Skeletal muscle satellite cell (primary cell): ENCODE measurements around the gene PPP1R7. TPM values are rescaled to one million over a fixed set of nuclear protein-coding genes. Genes with fewer than 3 reads are reported as not detected.

ENCODE experiments used
- H3K27me3 ChIP-seq: 2 replicates; pipeline ENCODE4 v1.7.0; 2013; ENCODE audit warnings: low read length; ENCODE audit not compliant: control insufficient read depth, insufficient read depth
- H3K36me3 ChIP-seq: 2 replicates; pipeline ENCODE4 v1.7.0; 2013; ENCODE audit warnings: mild to moderate bottlenecking, control low read depth, low read length; ENCODE audit not compliant: insufficient read depth
- H3K4me1 ChIP-seq: 2 replicates; pipeline ENCODE4 v1.7.0; 2013; ENCODE audit warnings: low read length; ENCODE audit not compliant: control insufficient read depth, insufficient read depth
- H3K4me2 ChIP-seq: 2 replicates; pipeline ENCODE4 v1.7.0; 2013; ENCODE audit warnings: mild to moderate bottlenecking, low read length
- H3K4me3 ChIP-seq: 2 replicates; pipeline ENCODE4 v1.7.0; 2013; ENCODE audit warnings: low read length
- H3K9ac ChIP-seq: 2 replicates; pipeline ENCODE4 v1.7.0; 2013; ENCODE audit warnings: mild to moderate bottlenecking, low read depth, low read length, moderate library complexity
- H3K9me3 ChIP-seq: replicated peaks from 2 replicates; pipeline ENCODE4 v1.7.0; 2013; ENCODE audit warnings: mild to moderate bottlenecking, control low read depth, low read length
- small RNA-seq: library from RNA; depleted of rRNA; stranded (forward); fragments of <200 nt; gene quantifications from one replicate; pipeline ENCODE3, GENCODE V24; 2012

Gene PPP1R7

DNA sequence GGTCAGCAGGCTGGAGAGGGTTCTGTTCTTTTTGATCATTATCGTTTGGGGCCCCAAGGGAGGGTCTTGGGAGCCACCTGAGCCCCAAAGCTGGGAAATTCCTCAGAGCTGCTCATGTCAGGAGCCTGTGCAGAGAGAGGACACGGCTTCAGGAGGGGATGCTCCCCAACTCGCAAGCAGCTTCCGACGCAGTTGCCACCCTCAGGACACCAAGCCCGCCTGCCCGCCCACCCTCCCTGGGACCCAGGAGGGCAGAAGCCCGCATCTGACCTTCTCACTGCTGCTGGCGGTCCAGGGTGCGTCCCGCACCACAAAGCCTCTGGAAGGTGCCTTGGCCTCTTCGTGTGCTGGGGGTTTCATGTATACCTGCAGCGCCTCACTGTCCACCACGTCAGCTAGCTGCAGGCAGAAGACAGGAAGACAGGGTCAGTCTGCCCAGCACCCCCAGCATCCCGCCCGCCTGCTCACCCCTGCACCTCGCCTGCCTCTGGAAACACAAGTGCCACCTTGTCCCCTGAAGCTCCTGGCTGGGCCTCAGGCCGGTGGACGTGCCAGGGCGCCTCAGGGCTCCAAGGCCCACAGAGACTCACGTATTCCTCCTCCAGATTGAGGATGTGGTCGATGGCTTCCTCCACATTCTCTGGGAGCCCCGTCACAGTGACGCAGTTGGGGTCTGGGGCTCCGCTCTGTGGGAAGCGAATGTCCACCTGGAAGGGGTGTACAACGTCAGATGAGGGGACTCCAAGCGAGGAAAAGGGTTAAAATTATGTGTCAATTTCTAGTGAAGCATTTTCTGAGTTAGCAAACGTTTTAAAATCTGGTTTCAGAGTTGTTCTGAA, 79.5 kb downstream of the PPP1R7 start:
- no peaks in the 10 kb centered on the region for H3K27me3 ChIP-seq
- peaks cover 90% of the 10 kb centered on the region for H3K36me3 ChIP-seq
- H3K4me3 ChIP-seq = no peak overlapping the region
- H3K9me3 ChIP-seq = no peaks in the 10 kb centered on the region
- peaks cover 2% of the 10 kb centered on the region for H3K4me1 ChIP-seq
- H3K9ac ChIP-seq = no peak overlapping the region
- no peak overlapping the region for H3K4me2 ChIP-seq

DNA sequence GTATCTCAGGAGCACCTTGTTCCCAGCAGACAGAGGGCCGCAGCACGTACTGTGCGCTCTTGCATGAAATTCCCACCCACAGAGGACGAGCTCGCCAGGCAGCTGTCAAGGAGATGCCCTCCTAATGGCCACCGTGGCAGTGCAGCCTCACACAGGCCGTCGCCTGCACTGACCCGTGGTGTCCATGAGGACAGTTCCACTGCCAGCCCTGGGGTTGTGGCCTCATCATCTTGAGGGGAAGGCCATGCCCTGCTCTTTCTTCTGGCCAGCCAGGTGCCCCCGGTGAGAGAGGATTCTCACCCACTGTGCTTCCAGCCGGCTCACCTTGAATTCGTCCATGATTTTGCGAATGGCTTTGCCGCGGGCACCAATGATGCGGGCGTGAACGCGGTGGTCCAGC, 80.2 kb downstream of the PPP1R7 start:
- H3K9ac ChIP-seq = no peak overlapping the region
- H3K4me3 ChIP-seq = no peak overlapping the region
- H3K9me3 ChIP-seq = no peaks in the 10 kb centered on the region
- H3K27me3 ChIP-seq = no peaks in the 10 kb centered on the region
- no peaks in the 10 kb centered on the region for H3K4me1 ChIP-seq
- no peak overlapping the region for H3K4me2 ChIP-seq
- peaks cover 94% of the 10 kb centered on the region for H3K36me3 ChIP-seq

DNA sequence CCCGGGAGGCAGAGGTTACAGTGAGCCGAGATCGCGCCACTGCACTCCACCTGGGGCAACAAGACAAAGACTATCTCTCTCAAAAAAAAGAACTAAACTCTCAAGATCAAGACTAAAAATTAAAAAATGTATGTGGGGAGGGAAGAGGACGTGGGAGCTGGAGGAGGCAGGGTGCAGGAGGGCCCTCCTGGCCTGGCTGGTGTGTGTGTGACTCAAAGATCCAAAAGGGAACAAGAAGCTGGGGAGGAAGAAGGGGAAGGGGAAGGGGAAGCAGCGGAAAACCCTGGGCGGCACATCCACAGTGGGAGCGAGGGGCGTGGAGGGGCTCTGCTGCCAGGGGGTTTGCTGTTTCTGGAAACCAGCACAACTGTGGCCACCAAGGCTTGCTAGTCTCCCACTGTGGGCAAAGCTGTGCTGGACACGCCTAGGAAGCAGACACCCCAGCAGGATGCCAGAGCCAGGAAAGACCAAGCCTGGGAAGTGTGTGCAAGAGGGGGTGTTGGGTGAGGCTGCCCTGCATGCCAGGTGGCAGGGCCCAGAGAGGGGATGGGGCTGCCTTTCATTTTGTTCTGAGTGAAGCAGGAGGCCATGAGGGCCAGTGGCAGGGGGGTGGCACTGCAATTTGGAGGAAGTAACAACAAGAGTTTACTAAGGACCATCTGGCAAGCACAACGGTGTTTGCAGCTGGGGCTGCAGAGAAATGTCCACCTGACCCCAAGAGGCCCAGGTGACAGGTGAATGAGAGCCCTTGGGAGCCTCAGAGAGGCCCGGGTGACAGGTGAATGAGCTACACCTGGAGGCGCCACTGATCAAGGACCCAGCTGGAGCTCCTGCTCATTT, 82.7 kb downstream of the PPP1R7 start:
- Histone ChIP-seq H3K27me3 (no peaks in the 10 kb centered on the region), H3K4me3 (no peak overlapping the region), H3K9ac (no peak overlapping the region), H3K4me1 (no peaks in the 10 kb centered on the region), H3K4me2 (no peak overlapping the region), H3K9me3 (no peaks in the 10 kb centered on the region), H3K36me3 (peaks cover 96% of the 10 kb centered on the region)

Small RNA genes within 50 kb of the gene (small RNA-seq; reads per million reads assigned to genes)
- gene AC005237.2 = not detected
